HepG2 (cell line): ENCODE measurements around the gene PUDP. TPM values are rescaled to one million over a fixed set of nuclear protein-coding genes. Genes with fewer than 3 reads are reported as not detected.

Source experiments
- ATAC-seq: fragments of 200-7000 bp; cut with Tn5 transposase; 3 replicates; pipeline ENCODE4 v1.9.1; 2020; ENCODE audit warnings: mild to moderate bottlenecking, moderate library complexity
- BruUV-seq: library from RNA; stranded (reverse); fragments of 400-500 nt; replicated peaks from 2 replicates; lab custom pipeline; 2021; lab: Mats Ljungman, UMichigan
- CTCF ChIA-PET: fragments of 300-600 bp; formaldehyde crosslinking; extraction: SDS; loops from one replicate; lab custom pipeline; 2021; ENCODE audit warnings: low total read pairs, inconsistent platforms, low intra/inter-chr PET ratio; lab: Yijun Ruan, JAX
- POLR2A ChIA-PET: fragments of 350-600 bp; sonication (Branson Sonifier 250); formaldehyde crosslinking; loops from one replicate; lab custom pipeline; 2020; ENCODE audit warnings: antibody characterized with exemption, inconsistent platforms; lab: Yijun Ruan, JAX
- DNase-seq: peaks from one replicate; pipeline ENCODE4 v3.0.0-alpha.2; 2015; ENCODE audit warnings: low spot score
- FAIRE-seq: peaks from 3 replicates; lab custom pipeline; 2011; peaks lifted over from hg19 to GRCh38; lab: Jason Lieb, UNC
- H2AFZ ChIP-seq: one replicate; pipeline ENCODE4 v1.6.1; 2011; ENCODE audit warnings: low read length, inconsistent platforms
- H3K27ac ChIP-seq: fragments of 300-600 bp; 3 replicates; pipeline ENCODE4 v1.8.0; 2011; ENCODE audit warnings: mixed run types, mild to moderate bottlenecking, mixed read lengths, low read length, inconsistent platforms; ENCODE audit not compliant: insufficient read depth; ENCODE audit errors: extremely low read length
- H3K27me3 ChIP-seq, 2 experiments: fragments of 200-600 bp in 1 of 2; 2 replicates in 1 of 2; 3 replicates in 1 of 2; pipeline versions ENCODE4 v1.6.0 to v1.8.0; 2011; ENCODE audit warnings: low read length in 2 of 2, mild to moderate bottlenecking in 2 of 2, moderate library complexity in 2 of 2, inconsistent platforms in 1 of 2; ENCODE audit not compliant: insufficient read depth in 2 of 2, control insufficient read depth in 1 of 2
- H3K36me3 ChIP-seq, 2 experiments: fragments of 200-600 bp in 1 of 2; replicated peaks in 1 of 2; 2 replicates in 1 of 2; 3 replicates in 1 of 2; pipeline versions ENCODE4 v1.5.1 to v1.8.0; 2011; ENCODE audit warnings: low read length in 2 of 2, inconsistent platforms in 1 of 2; ENCODE audit not compliant: insufficient read depth in 2 of 2, control insufficient read depth in 1 of 2
- H3K4me1 ChIP-seq: 2 replicates; pipeline ENCODE4 v1.5.1; 2012; ENCODE audit warnings: low read length, inconsistent platforms; ENCODE audit not compliant: insufficient read depth
- H3K4me2 ChIP-seq: 2 replicates; pipeline ENCODE4 v1.6.0; 2011; ENCODE audit warnings: low read depth, low read length, inconsistent platforms
- H3K4me3 ChIP-seq, 3 experiments: fragments of 200-600 bp in 1 of 3; sonication (generic), shearing (Covaris generic) in 1 of 3; replicated peaks in 1 of 3; 2 replicates each; pipeline ENCODE4 v1.5.1; 2011 to 2016; ENCODE audit warnings: low read length in 3 of 3, inconsistent platforms in 2 of 3, low read depth in 2 of 3, mild to moderate bottlenecking in 2 of 3, control low read depth in 1 of 3, mixed read lengths in 1 of 3; ENCODE audit not compliant: insufficient read depth in 1 of 3
- H3K79me2 ChIP-seq: one replicate; pipeline ENCODE4 v1.6.1; 2011; ENCODE audit warnings: low read length, inconsistent platforms; ENCODE audit not compliant: insufficient read depth
- H3K9ac ChIP-seq: 2 replicates; pipeline ENCODE4 v1.6.0; 2011; ENCODE audit warnings: mild to moderate bottlenecking, low read depth, low read length, inconsistent platforms; ENCODE audit not compliant: insufficient read depth
- H3K9me3 ChIP-seq: 2 replicates; pipeline ENCODE4 v1.5.1; 2012; ENCODE audit warnings: mild to moderate bottlenecking, low read length
- H4K20me1 ChIP-seq: 2 replicates; pipeline ENCODE4 v1.6.0; 2011; ENCODE audit warnings: inconsistent platforms, mild to moderate bottlenecking, low read length, moderate library complexity; ENCODE audit not compliant: insufficient read depth
- BCL6 ChIP-seq: IDR thresholded peaks from 2 replicates; pipeline ENCODE4 v1.6.1; 2016; ENCODE audit warnings: missing genetic modification reagents, missing compliant biosample characterization
- DNMT3B ChIP-seq: conservative IDR thresholded peaks from 2 replicates; pipeline ENCODE4 v1.6.1; 2016; ENCODE audit warnings: missing biosample characterization, control low read depth
- JDP2 ChIP-seq: sonication (generic); formaldehyde crosslinking; IDR thresholded peaks from 2 replicates; pipeline ENCODE4 v1.8.1; 2022; ENCODE audit warnings: missing genetic modification reagents, borderline replicate concordance
- KLF9 ChIP-seq: IDR thresholded peaks from 2 replicates; pipeline ENCODE4 v1.6.1; 2016; ENCODE audit warnings: low read depth
- NCOA1 ChIP-seq: sonication (generic); formaldehyde crosslinking; IDR thresholded peaks from 2 replicates; pipeline ENCODE4 v1.9.0; 2021; ENCODE audit warnings: missing genetic modification reagents
- POGK ChIP-seq: sonication (generic); formaldehyde crosslinking; conservative IDR thresholded peaks from 2 replicates; pipeline ENCODE4 v1.8.0; 2022; ENCODE audit warnings: mild to moderate bottlenecking, moderate library complexity, missing genetic modification reagents
- STAT6 ChIP-seq: sonication (generic); formaldehyde crosslinking; IDR thresholded peaks from 2 replicates; pipeline ENCODE4 v1.4.0; 2020; ENCODE audit warnings: missing genetic modification reagents, mild to moderate bottlenecking, borderline replicate concordance
- TERF1 ChIP-seq: sonication (generic); formaldehyde crosslinking; IDR thresholded peaks from 2 replicates; pipeline ENCODE4 v1.8.0; 2022; ENCODE audit warnings: mild to moderate bottlenecking, missing genetic modification reagents, moderate library complexity
- THAP7 ChIP-seq: sonication (generic); formaldehyde crosslinking; IDR thresholded peaks from 2 replicates; pipeline ENCODE4 v1.8.1; 2023; ENCODE audit warnings: mild to moderate bottlenecking, missing genetic modification reagents
- YY1 ChIP-seq: IDR thresholded peaks from 2 replicates; pipeline ENCODE4 v1.6.1; 2011; ENCODE audit warnings: low read length, low read depth, moderate library complexity, mild to moderate bottlenecking; ENCODE audit not compliant: insufficient read depth, insufficient replicate concordance
- ZKSCAN1 ChIP-seq: fragments of 150-350 bp; IDR thresholded peaks from 2 replicates; pipeline ENCODE4 v1.6.1; 2014; ENCODE audit warnings: low read length
- ZNF569 ChIP-seq: sonication (generic); formaldehyde crosslinking; IDR thresholded peaks from 2 replicates; pipeline ENCODE4 v1.5.0; 2020; ENCODE audit warnings: mild to moderate bottlenecking, missing genetic modification reagents, moderate library complexity, borderline replicate concordance
- ZNF609 ChIP-seq: sonication (generic); formaldehyde crosslinking; IDR thresholded peaks from 2 replicates; pipeline ENCODE4 v1.4.0; 2020; ENCODE audit warnings: mild to moderate bottlenecking, missing genetic modification reagents, borderline replicate concordance
- ZNF788 ChIP-seq: sonication (generic); formaldehyde crosslinking; IDR thresholded peaks from 2 replicates; pipeline ENCODE4 v1.5.0; 2020; ENCODE audit warnings: mild to moderate bottlenecking, missing genetic modification reagents, borderline replicate concordance
- WGBS: methylation state at CpG from one replicate; pipeline ENCODE4 v1.1.6; 2017; ENCODE audit warnings: low lambda C conversion rate; 5-methylcytosine and 5-hydroxymethylcytosine counted together
- in situ Hi-C: cut with HindIII; loops from 2 replicates; pipeline ENCODE4 v1.10.0; 2017; ENCODE audit warnings: low pct_unique_long_range_greater_than_20kb; ENCODE audit not compliant: extremely low pct_ligation_motif_present
- intact Hi-C: fragments of 100-400 bp; cut with micrococcal nuclease; formaldehyde crosslinking; loops from one replicate; pipeline ENCODE4 v1.10.0; 2022; ENCODE audit not compliant: unreplicated experiment
- polyA plus RNA-seq, 8 experiments: library from polyadenylated mRNA; depleted of rRNA in 3 of 8; stranded (reverse) in 7 of 8; unstranded in 1 of 8; fragments of >200 nt; fragmentation: Illumina TruSeq in 4 of 8; extraction: Trizol in 4 of 8; gene quantifications; 2 replicates each; pipeline versions ENCODE4 v1.2.1 to v1.2.3, GENCODE V29; 2011 to 2016; ENCODE audit warnings: low read depth in 4 of 8, missing spikeins in 1 of 8, mixed read lengths in 1 of 8; ENCODE audit not compliant: insufficient read depth in 1 of 8
- total RNA-seq, 5 experiments: library from RNA; depleted of rRNA; stranded (reverse); fragments of >200 nt; fragmentation: Illumina TruSeq; extraction: Trizol; gene quantifications; 2 replicates each; pipeline ENCODE4 v1.2.3, GENCODE V29; 2016; ENCODE audit warnings: low read depth in 1 of 5

Gene PUDP
- total and polyA plus RNA-seq, 2 of the 13 experiments (the other 11 are each of a cell fraction or from before 2014, with no cell fraction given), result 7.5 to 23.5 TPM

GRCh38 chrX:7027071-7027470 is 120.9 kb downstream of the PUDP start:
- Histone ChIP-seq H3K4me2 (no peak overlapping the region), H3K27ac (no peak overlapping the region), H3K79me2 (no peaks in the 10 kb centered on the region), H3K9me3 (no peaks in the 10 kb centered on the region), H3K27me3 (no peaks in the 10 kb centered on the region), H3K4me3 (no peak overlapping the region), H4K20me1 (no peaks in the 10 kb centered on the region), H2AFZ (no peak overlapping the region), H3K9ac (no peak overlapping the region), H3K36me3 (no peaks in the 10 kb centered on the region), H3K4me1 (no peaks in the 10 kb centered on the region)
- in situ Hi-C loops, result no loop called here
- no peak for ATAC-seq
- 81% methylated on average over 8 of the region's 8 CpGs for WGBS
- intact Hi-C loops, result no loop called here
- FAIRE-seq, result no peak
- no TSS peak for BruUV-seq
- ChIA-PET POLR2A (no interaction called here), CTCF (no interaction called here)
- DNase-seq, result no peak
- TF ChIP-seq THAP7 (no peak), ZNF569 (CRISPR knock-in tag) (no peak), TERF1 (CRISPR knock-in tag) (no peak), STAT6 (CRISPR knock-in tag) (no peak), ZNF609 (CRISPR knock-in tag) (no peak), YY1 (no peak), NCOA1 (CRISPR knock-in tag) (no peak), POGK (no peak), JDP2 (CRISPR knock-in tag) (no peak), ZKSCAN1 (no peak), KLF9 (no peak), BCL6 (no peak), DNMT3B (no peak), ZNF788 (CRISPR knock-in tag) (no peak)
